A549 (cell line): Measurements from ENCODE around the gene CGB2. TPM values are rescaled to one million over a fixed set of nuclear protein-coding genes. Genes with fewer than 3 reads are reported as not detected.

Experiments used
- ATAC-seq, 2 experiments: fragments of 200-7000 bp in 1 of 2; fragments of >200 bp in 1 of 2; cut with Nextera tagmentation in 1 of 2; cut with Tn5 transposase in 1 of 2; 3 replicates each; pipeline versions ENCODE4 v1.8.0 to v1.9.1; 2018 to 2020; ENCODE audit warnings: mild to moderate bottlenecking in 1 of 2, moderate library complexity in 1 of 2
- CTCF ChIA-PET: fragments of 300-600 bp; sonication (Branson Sonifier 250); formaldehyde crosslinking; extraction: SDS; loops from one replicate; lab custom pipeline; 2021; ENCODE audit warnings: antibody characterized with exemption, inconsistent platforms; lab: Yijun Ruan, JAX
- POLR2A ChIA-PET: fragments of 350-600 bp; formaldehyde crosslinking; extraction: SDS; loops from one replicate; lab custom pipeline; 2021; ENCODE audit warnings: antibody characterized with exemption, inconsistent platforms; lab: Yijun Ruan, JAX
- DNase-seq, 2 experiments: peaks; one replicate each; pipeline versions ENCODE4 v3.0.0 to v3.0.0-alpha.2; 2011 to 2016; ENCODE audit warnings: low read depth in 1 of 2, low spot score in 1 of 2
- FAIRE-seq: peaks from 2 replicates; lab custom pipeline; 2011; peaks lifted over from hg19 to GRCh38; lab: Jason Lieb, UNC
- H3K27ac ChIP-seq, 2 experiments: fragments of >200 bp; sonication (Bioruptor Twin); formaldehyde crosslinking; 3 replicates each; pipeline ENCODE4 v1.5.1; 2016 to 2017
- H3K4me1 ChIP-seq: fragments of >200 bp; sonication (Bioruptor Twin); formaldehyde crosslinking; 3 replicates; pipeline ENCODE4 v1.6.1; 2016
- H3K4me2 ChIP-seq: fragments of >200 bp; sonication (Bioruptor Twin); formaldehyde crosslinking; 3 replicates; pipeline ENCODE4 v1.6.1; 2016
- H3K4me3 ChIP-seq: fragments of >200 bp; sonication (Bioruptor Twin); formaldehyde crosslinking; 3 replicates; pipeline ENCODE4 v1.5.1; 2016
- H3K9me3 ChIP-seq: fragments of >200 bp; sonication (Bioruptor Twin); formaldehyde crosslinking; 3 replicates; pipeline ENCODE4 v1.6.1; 2016
- BHLHE40 ChIP-seq: IDR thresholded peaks from 2 replicates; pipeline ENCODE4 v1.6.1; 2012; ENCODE audit warnings: low read depth, low read length, inconsistent platforms
- CBX2 ChIP-seq: fragments of 200-600 bp; sonication (generic); IDR thresholded peaks from 2 replicates; pipeline ENCODE4 v1.6.1; 2016; ENCODE audit warnings: low read depth, mild to moderate bottlenecking, borderline replicate concordance
- CBX8 ChIP-seq: fragments of 200-600 bp; sonication (generic); IDR thresholded peaks from 2 replicates; pipeline ENCODE4 v1.6.1; 2016
- EHF ChIP-seq: fragments of 250-450 bp; sonication (Bioruptor Pico); IDR thresholded peaks from 2 replicates; pipeline ENCODE4 v1.5.0; 2020; ENCODE audit warnings: mild to moderate bottlenecking
- FOXS1 ChIP-seq: fragments of 250-450 bp; sonication (Bioruptor Pico); IDR thresholded peaks from 2 replicates; pipeline ENCODE4 v1.5.0; 2020; ENCODE audit warnings: mild to moderate bottlenecking, moderate library complexity
- HDAC2 ChIP-seq: fragments of 200-600 bp; sonication (generic); IDR thresholded peaks from 2 replicates; pipeline ENCODE4 v1.6.1; 2016
- HOXB13 ChIP-seq: fragments of 250-450 bp; sonication (Bioruptor Pico); IDR thresholded peaks from 2 replicates; pipeline ENCODE4 v1.5.0; 2020; ENCODE audit warnings: low read depth, mild to moderate bottlenecking, moderate library complexity
- JUN ChIP-seq, 2 experiments: fragments of >200 bp; sonication (Bioruptor Twin); formaldehyde crosslinking; IDR thresholded peaks; 2 replicates in 1 of 2; 3 replicates in 1 of 2; pipeline ENCODE4 v1.6.1; 2016 to 2017
- KDM1A ChIP-seq: fragments of 200-600 bp; sonication (generic); IDR thresholded peaks from 2 replicates; pipeline ENCODE4 v1.6.1; 2016; ENCODE audit warnings: low read depth, mild to moderate bottlenecking
- MAZ ChIP-seq: fragments of 150-350 bp; IDR thresholded peaks from 2 replicates; pipeline ENCODE4 v1.6.1; 2014; ENCODE audit warnings: antibody characterized with exemption, low read depth, low read length, borderline replicate concordance
- NPAS2 ChIP-seq: fragments of 250-450 bp; sonication (Bioruptor Pico); IDR thresholded peaks from 2 replicates; pipeline ENCODE4 v1.8.0; 2022; ENCODE audit warnings: mild to moderate bottlenecking, moderate library complexity, borderline replicate concordance
- POLR2A ChIP-seq: IDR thresholded peaks from 2 replicates; pipeline ENCODE4 v1.6.1; 2012; ENCODE audit warnings: mild to moderate bottlenecking, low read length
- RARB ChIP-seq: fragments of 250-450 bp; sonication (Bioruptor Pico); IDR thresholded peaks from 2 replicates; pipeline ENCODE4 v1.8.0; 2021; ENCODE audit warnings: mild to moderate bottlenecking, moderate library complexity
- RNF2 ChIP-seq: fragments of 200-600 bp; sonication (generic); IDR thresholded peaks from 2 replicates; pipeline ENCODE4 v1.6.1; 2016; ENCODE audit warnings: low read depth, mild to moderate bottlenecking, antibody characterized with exemption, moderate library complexity, borderline replicate concordance
- SREBF2 ChIP-seq: fragments of 450-650 bp; IDR thresholded peaks from 2 replicates; pipeline ENCODE4 v1.6.1; 2014; ENCODE audit warnings: mild to moderate bottlenecking, moderate library complexity
- TFCP2L1 ChIP-seq: fragments of 250-450 bp; sonication (Bioruptor Pico); IDR thresholded peaks from 2 replicates; pipeline ENCODE4 v1.5.0; 2021; ENCODE audit warnings: mild to moderate bottlenecking
- ZC3H11A ChIP-seq: fragments of 450-650 bp; IDR thresholded peaks from 2 replicates; pipeline ENCODE4 v1.6.1; 2014; ENCODE audit warnings: antibody characterized with exemption, mild to moderate bottlenecking
- WGBS: methylation state at CpG from one replicate; pipeline ENCODE4 v1.1.6; 2017; ENCODE audit errors: missing lambda C conversion rate; 5-methylcytosine and 5-hydroxymethylcytosine counted together
- polyA plus RNA-seq, 4 experiments: library from polyadenylated mRNA; depleted of rRNA in 3 of 4; stranded (reverse); fragments of >200 nt; fragmentation: RNase III in 1 of 4; extraction: RNeasy Plus Mini Kit Qiagen cat#74134 plus additional on column Dnase treatment in 1 of 4; gene quantifications; 2 replicates in 3 of 4; 3 replicates in 1 of 4; pipeline ENCODE4 v1.2.3, GENCODE V29; 2011 to 2017
- TF ChIP-seq, protein P1 (sequence below): IDR thresholded peaks from 2 replicates; pipeline ENCODE4 v1.6.1; 2012
- TF ChIP-seq, protein P2 (sequence below): fragments of 450-650 bp; IDR thresholded peaks from 2 replicates; pipeline ENCODE4 v1.6.1; 2014; ENCODE audit warnings: antibody characterized with exemption
- TF ChIP-seq, protein P3 (sequence below): fragments of >200 bp; sonication (Bioruptor Twin); formaldehyde crosslinking; IDR thresholded peaks from 2 replicates; pipeline ENCODE4 v1.6.1; 2016
- TF ChIP-seq, protein P4 (sequence below): fragments of >200 bp; sonication (Bioruptor Twin); formaldehyde crosslinking; IDR thresholded peaks from 3 replicates; pipeline ENCODE4 v1.6.1; 2016
- TF ChIP-seq, protein P5 (sequence below): fragments of 200-600 bp; sonication (generic); IDR thresholded peaks from 2 replicates; pipeline ENCODE4 v1.6.1; 2016; ENCODE audit warnings: antibody characterized with exemption, mild to moderate bottlenecking, moderate library complexity
- TF ChIP-seq, protein P6 (sequence below): fragments of 250-450 bp; sonication (Bioruptor Pico); IDR thresholded peaks from 2 replicates; pipeline ENCODE4 v1.5.0; 2020; ENCODE audit warnings: low read depth, mild to moderate bottlenecking, moderate library complexity

Gene CGB2
- polyA plus RNA-seq, 2 of the 4 experiments (the other 2 are of a cell fraction), result not detected

DNA sequence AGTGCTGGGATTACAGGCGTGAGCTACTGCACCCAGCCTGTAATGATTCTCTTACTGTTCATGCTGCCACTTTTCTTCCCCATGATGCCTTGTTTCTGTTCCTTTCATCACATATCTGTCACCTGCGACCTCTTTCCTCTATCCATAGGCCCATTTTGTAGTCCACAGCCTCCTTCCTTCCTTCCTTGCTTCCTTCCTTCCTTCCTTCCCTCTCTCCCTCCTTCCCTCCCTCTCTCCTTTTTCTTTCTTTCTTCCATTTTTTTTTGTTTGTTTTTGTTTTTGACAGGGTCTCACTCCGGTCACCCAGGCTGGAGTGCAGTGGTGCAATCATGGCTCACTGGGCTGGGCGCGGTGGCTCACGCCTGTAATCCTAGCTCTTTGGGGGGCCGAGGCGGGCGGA is 42.8 kb upstream of the CGB2 start (continued):
- TF ChIP-seq, protein P1, sequence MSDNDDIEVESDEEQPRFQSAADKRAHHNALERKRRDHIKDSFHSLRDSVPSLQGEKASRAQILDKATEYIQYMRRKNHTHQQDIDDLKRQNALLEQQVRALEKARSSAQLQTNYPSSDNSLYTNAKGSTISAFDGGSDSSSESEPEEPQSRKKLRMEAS, result no peak
- TF ChIP-seq POLR2A, result no peak

DNA sequence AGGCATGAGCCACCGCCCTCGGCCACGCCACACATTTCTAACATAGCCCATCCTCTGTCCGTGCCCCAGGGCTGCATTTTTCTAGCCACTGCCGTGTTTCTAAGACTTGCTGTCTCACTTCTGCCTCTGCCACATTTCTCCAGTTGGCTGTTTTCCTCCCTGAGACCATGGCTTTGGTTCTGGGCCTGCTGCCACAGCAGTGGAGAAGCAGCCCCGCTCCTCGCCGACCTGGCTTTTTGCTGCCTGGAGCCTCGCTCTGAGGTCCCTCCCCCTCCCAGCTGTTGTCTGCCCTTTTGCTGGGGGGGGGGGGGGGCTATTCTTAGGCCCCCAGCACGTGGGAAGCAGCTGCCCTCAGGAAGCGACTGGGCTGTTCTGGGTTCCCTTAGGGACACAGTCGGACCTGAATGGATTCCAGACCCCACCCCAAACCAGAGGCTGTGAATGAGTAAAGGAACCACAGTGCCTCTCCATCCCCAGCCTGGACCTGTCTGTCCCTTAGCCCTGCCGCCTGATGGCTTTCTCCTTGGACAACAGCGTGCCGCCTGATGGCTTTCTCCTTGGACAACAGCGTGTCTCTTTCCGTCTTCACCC is 41.9 kb upstream of the CGB2 start:
- DNase-seq (no peak), ATAC-seq (no peak), FAIRE-seq (no peak)
- TF ChIP-seq ZC3H11A (no peak), MAZ (no peak), JUN (IDR thresholded peaks at IDR 0.05) (no peak)
- CTCF ChIA-PET, result interaction anchor here (0.6 to 14.7 kb wide), 7 partner anchors 8 to 292 kb away, joined by 3 to 408 read pairs (median 5); partner anchors contain the start of genes CGB7 and LHB
- 85% methylated on average over 17 of the region's 17 CpGs for WGBS
- H3K4me2 ChIP-seq, result no peak overlapping the region
- H3K4me3 ChIP-seq, result no peak overlapping the region
- POLR2A ChIA-PET, result no interaction called here
- no peaks in the 10 kb centered on the region for H3K9me3 ChIP-seq
- no peak overlapping the region for H3K27ac ChIP-seq
- peaks cover 12% of the 10 kb centered on the region for H3K4me1 ChIP-seq

DNA sequence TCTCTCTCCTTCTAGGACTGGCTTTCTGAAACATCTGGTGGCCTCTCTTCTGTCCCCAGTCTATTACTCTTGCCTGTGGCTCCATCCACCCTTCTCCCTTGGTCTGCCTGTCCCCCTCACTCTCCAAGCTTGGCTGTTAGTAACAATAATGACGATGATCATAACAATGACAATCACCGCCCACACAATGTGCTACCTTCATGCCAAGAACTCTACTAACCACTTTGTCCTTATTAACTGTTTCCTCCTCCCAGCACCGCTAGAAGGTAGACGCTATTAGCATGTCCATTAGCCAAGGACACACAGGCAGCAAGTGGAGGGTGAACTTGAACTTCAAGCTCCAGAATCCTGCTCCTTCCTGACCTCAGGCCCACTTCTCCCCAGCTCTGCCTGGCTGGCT is 41.3 kb upstream of the CGB2 start:
- ATAC-seq, result no peak
- FAIRE-seq, result no peak
- peaks cover 18% of the 10 kb centered on the region for H3K4me1 ChIP-seq
- DNase-seq, result no peak
- no peak overlapping the region for H3K4me3 ChIP-seq
- no peaks in the 10 kb centered on the region for H3K9me3 ChIP-seq
- TF ChIP-seq FOXS1 (CRISPR knock-in tag), result no peak
- no peak for TF ChIP-seq BHLHE40
- TF ChIP-seq SREBF2, result no peak
- TF ChIP-seq, protein P2, sequence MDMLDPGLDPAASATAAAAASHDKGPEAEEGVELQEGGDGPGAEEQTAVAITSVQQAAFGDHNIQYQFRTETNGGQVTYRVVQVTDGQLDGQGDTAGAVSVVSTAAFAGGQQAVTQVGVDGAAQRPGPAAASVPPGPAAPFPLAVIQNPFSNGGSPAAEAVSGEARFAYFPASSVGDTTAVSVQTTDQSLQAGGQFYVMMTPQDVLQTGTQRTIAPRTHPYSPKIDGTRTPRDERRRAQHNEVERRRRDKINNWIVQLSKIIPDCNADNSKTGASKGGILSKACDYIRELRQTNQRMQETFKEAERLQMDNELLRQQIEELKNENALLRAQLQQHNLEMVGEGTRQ, result no peak
- TF ChIP-seq, protein P3, sequence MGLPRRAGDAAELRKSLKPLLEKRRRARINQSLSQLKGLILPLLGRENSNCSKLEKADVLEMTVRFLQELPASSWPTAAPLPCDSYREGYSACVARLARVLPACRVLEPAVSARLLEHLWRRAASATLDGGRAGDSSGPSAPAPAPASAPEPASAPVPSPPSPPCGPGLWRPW, result no peak
- TF ChIP-seq, protein P4, sequence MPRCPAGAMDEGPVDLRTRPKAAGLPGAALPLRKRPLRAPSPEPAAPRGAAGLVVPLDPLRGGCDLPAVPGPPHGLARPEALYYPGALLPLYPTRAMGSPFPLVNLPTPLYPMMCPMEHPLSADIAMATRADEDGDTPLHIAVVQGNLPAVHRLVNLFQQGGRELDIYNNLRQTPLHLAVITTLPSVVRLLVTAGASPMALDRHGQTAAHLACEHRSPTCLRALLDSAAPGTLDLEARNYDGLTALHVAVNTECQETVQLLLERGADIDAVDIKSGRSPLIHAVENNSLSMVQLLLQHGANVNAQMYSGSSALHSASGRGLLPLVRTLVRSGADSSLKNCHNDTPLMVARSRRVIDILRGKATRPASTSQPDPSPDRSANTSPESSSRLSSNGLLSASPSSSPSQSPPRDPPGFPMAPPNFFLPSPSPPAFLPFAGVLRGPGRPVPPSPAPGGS, result no peak
- TF ChIP-seq TFCP2L1, result no peak
- TF ChIP-seq EHF, result no peak
- no peak for TF ChIP-seq HDAC2
- no peak for TF ChIP-seq HOXB13 (CRISPR knock-in tag)
- TF ChIP-seq, protein P1, result no peak
- no peak for TF ChIP-seq RNF2
- no peak for TF ChIP-seq NPAS2 (CRISPR knock-in tag)
- no peak for TF ChIP-seq KDM1A
- ChIA-PET POLR2A (no interaction called here), CTCF (interaction anchor here (0.7 to 14.7 kb wide), 7 partner anchors 12 to 212 kb away, joined by 3 to 408 read pairs (median 4); partner anchors contain the start of genes CGB7, HSD17B14 and LHB)
- H3K4me2 ChIP-seq, result no peak overlapping the region
- H3K27ac ChIP-seq, result no peak overlapping the region
- 91% methylated on average over 4 of the region's 4 CpGs for WGBS

DNA sequence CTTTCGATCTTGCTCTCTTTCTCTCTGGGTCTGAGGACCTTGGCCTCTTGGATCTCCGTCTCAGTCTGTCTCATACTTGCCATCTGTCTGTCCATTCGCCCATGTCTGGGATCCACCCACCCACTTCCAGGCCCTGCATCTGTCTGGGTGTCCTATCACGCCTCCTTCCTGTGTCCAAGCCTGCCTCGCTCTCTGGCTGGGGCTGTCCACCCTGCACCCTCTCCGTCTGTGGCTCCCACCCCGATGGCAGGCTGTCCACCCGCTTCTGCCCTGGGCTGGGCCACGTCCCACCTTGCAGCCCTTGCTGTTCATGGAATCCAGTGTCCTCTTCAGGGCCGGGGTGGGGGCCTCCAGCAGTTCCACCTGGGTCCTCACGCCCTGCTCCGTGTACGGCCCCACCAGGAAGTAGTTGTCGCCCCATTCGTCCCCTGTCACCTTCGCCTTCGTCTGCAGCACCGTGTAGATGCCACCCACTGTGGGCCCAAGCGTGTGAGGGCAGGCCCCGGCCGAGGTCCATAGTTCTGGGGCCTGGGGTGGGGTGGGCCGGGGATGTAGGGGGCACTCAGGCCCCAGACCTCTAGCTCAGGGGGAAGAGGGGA is 40.6 kb upstream of the CGB2 start:
- POLR2A ChIA-PET, result interaction anchor here (0.6 kb wide), 1 partner anchor 145 kb away, joined by 3 read pairs; no protein-coding TSS in a partner anchor
- no peak for FAIRE-seq
- peak overlapping the region; percentile 93; the same call in 1 of the 3 replicates for H3K4me2 ChIP-seq

More for the DNA sequence above, 40.6 kb upstream of the CGB2 start:
- TF ChIP-seq, protein P5, sequence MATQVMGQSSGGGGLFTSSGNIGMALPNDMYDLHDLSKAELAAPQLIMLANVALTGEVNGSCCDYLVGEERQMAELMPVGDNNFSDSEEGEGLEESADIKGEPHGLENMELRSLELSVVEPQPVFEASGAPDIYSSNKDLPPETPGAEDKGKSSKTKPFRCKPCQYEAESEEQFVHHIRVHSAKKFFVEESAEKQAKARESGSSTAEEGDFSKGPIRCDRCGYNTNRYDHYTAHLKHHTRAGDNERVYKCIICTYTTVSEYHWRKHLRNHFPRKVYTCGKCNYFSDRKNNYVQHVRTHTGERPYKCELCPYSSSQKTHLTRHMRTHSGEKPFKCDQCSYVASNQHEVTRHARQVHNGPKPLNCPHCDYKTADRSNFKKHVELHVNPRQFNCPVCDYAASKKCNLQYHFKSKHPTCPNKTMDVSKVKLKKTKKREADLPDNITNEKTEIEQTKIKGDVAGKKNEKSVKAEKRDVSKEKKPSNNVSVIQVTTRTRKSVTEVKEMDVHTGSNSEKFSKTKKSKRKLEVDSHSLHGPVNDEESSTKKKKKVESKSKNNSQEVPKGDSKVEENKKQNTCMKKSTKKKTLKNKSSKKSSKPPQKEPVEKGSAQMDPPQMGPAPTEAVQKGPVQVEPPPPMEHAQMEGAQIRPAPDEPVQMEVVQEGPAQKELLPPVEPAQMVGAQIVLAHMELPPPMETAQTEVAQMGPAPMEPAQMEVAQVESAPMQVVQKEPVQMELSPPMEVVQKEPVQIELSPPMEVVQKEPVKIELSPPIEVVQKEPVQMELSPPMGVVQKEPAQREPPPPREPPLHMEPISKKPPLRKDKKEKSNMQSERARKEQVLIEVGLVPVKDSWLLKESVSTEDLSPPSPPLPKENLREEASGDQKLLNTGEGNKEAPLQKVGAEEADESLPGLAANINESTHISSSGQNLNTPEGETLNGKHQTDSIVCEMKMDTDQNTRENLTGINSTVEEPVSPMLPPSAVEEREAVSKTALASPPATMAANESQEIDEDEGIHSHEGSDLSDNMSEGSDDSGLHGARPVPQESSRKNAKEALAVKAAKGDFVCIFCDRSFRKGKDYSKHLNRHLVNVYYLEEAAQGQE, result no peak
- no peak for TF ChIP-seq CBX8
- TF ChIP-seq RARB, result no peak
- TF ChIP-seq, protein P6, sequence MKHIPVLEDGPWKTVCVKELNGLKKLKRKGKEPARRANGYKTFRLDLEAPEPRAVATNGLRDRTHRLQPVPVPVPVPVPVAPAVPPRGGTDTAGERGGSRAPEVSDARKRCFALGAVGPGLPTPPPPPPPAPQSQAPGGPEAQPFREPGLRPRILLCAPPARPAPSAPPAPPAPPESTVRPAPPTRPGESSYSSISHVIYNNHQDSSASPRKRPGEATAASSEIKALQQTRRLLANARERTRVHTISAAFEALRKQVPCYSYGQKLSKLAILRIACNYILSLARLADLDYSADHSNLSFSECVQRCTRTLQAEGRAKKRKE (CRISPR knock-in tag), result no peak
- no peak for TF ChIP-seq CBX2
- H3K4me3 ChIP-seq, result no peak overlapping the region
- peaks cover 20% of the 10 kb centered on the region for H3K4me1 ChIP-seq
- no peak for DNase-seq
- H3K9me3 ChIP-seq, result no peaks in the 10 kb centered on the region
- no peak for ATAC-seq
- CTCF ChIA-PET, result interaction anchor here (0.7 to 14.7 kb wide), 12 partner anchors 13 to 211 kb away, joined by 3 to 408 read pairs (median 4); partner anchors contain the start of genes CGB7, HSD17B14 and LHB
- WGBS, result 95% methylated on average over 15 of the region's 22 CpGs
- H3K27ac ChIP-seq, result peak overlapping the region in 1 of 2 experiments; percentile 87; a peak in 3 of 6 replicates
